Measurements from ENCODE around the gene PXK. TPM values are rescaled to one million over a fixed set of nuclear protein-coding genes. Genes with fewer than 3 reads are reported as not detected.

Gene PXK
- polyA plus RNA-seq, 1 donor, result 17.2 TPM

- H3K27me3 ChIP-seq (ENCODE audit: control insufficient read depth, insufficient read depth, low read length), result no peaks in the 10 kb centered on the region
- no peaks in the 10 kb centered on the region for H3K9me3 ChIP-seq (ENCODE audit: control insufficient read depth, low read depth, low read length)
- no peak overlapping the region for H3K27ac ChIP-seq (ENCODE audit: low read length)
- 80% methylated on average over 2 of the region's 4 CpGs for whole genome bisulfite sequencing (ENCODE audit: insufficient coverage, low lambda C conversion rate)
- H3K36me3 ChIP-seq (ENCODE audit: control insufficient read depth, insufficient read depth, low read length), result no peaks in the 10 kb centered on the region
- H3K4me3 ChIP-seq (ENCODE audit: low read length), result no peak overlapping the region
- no peak for DNase-seq
- H3K4me1 ChIP-seq (ENCODE audit: control insufficient read depth, insufficient read depth, low read length), result peaks cover 3% of the 10 kb centered on the region
Observed at GRCh38 chr3:58358808-58359207, 26.1 kb downstream of the PXK start.

- Histone ChIP-seq H3K27ac (ENCODE audit: low read length) (no peak overlapping the region), H3K4me3 (ENCODE audit: low read length) (no peak overlapping the region), H3K36me3 (ENCODE audit: control insufficient read depth, insufficient read depth, low read length) (no peaks in the 10 kb centered on the region), H3K27me3 (ENCODE audit: control insufficient read depth, insufficient read depth, low read length) (no peaks in the 10 kb centered on the region), H3K9me3 (ENCODE audit: control insufficient read depth, low read depth, low read length) (no peaks in the 10 kb centered on the region), H3K4me1 (ENCODE audit: control insufficient read depth, insufficient read depth, low read length) (peaks cover 3% of the 10 kb centered on the region)
- DNase-seq, result no peak
- 33% methylated on average over 1 of the region's 4 CpGs for WGBS (ENCODE audit: insufficient coverage, low lambda C conversion rate)
Observed at GRCh38 chr3:58359621-58360020, 26.9 kb downstream of the PXK start.

DNA sequence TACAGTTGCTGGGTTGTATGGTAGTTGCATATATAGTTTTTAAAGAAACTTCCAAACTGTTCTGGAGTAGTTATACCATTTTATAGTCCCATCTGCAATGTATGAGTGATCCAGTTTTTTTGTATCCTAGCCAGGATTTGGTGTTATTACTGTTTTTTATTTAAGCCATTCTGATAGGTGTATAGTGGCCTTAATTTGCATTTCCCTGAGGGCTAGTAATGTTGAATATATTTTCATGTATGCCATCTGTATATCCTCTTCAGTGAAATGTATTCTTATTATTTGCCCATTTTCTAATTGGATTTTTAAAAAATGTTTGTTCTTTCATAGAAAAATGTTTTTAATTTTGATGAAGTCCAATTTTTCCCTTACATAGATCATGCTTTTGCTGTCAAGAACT lies 29.2 kb downstream of the PXK start:
- DNase-seq, result no peak

DNA sequence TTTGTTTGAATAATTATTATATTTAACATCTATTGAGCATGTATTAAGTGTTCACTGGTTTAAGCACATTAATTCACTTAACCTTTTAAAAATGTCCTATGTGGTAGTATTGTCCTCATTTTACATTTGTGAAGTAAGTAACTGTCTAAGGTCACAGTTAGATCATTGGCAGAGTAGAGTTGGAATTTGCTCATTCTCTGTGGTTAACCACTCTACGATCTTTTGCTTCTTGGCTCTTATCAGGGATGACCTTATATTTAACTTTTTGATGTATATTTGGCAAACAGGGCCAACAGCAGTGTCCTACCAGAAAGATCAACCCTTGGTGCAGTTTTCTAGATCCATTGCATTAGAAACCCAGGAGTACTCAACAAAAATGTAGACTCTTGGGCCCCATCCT lies 34.0 kb downstream of the PXK start:
- Histone ChIP-seq H3K27me3 (ENCODE audit: control insufficient read depth, insufficient read depth, low read length) (no peaks in the 10 kb centered on the region), H3K4me1 (ENCODE audit: control insufficient read depth, insufficient read depth, low read length) (no peaks in the 10 kb centered on the region), H3K27ac (ENCODE audit: low read length) (no peak overlapping the region), H3K4me3 (ENCODE audit: low read length) (no peak overlapping the region), H3K36me3 (ENCODE audit: control insufficient read depth, insufficient read depth, low read length) (peaks cover 2% of the 10 kb centered on the region), H3K9me3 (ENCODE audit: control insufficient read depth, low read depth, low read length) (no peaks in the 10 kb centered on the region)
- no peak for DNase-seq
- WGBS (ENCODE audit: insufficient coverage, low lambda C conversion rate), result no CpG with 5 or more reads among the region's 1 CpG

More for the DNA sequence above, 29.2 kb downstream of the PXK start:
- Histone ChIP-seq H3K9me3 (ENCODE audit: control insufficient read depth, low read depth, low read length) (no peaks in the 10 kb centered on the region), H3K4me1 (ENCODE audit: control insufficient read depth, insufficient read depth, low read length) (no peaks in the 10 kb centered on the region), H3K27ac (ENCODE audit: low read length) (no peak overlapping the region), H3K36me3 (ENCODE audit: control insufficient read depth, insufficient read depth, low read length) (no peaks in the 10 kb centered on the region), H3K27me3 (ENCODE audit: control insufficient read depth, insufficient read depth, low read length) (no peaks in the 10 kb centered on the region), H3K4me3 (ENCODE audit: low read length) (no peak overlapping the region)

DNA sequence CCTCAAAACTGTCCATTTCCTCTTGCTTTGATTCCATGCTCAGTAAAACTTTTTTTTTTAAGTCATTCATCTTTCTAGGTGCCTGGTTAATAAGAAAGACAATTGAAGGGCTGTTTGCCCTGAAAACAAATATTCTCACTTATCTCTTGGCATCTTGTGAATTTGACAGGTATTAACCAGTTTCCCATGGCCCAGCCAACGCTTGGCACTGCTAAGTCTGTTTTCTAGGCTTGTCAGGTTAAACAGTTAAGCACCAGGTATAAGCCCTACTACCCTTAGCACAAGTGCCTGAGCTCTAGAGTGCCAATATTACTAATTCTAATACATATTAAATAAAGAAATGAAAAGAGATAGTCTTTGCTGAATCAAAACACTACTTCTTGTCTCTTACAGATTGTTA lies 36.3 kb downstream of the PXK start:
- WGBS (ENCODE audit: insufficient coverage, low lambda C conversion rate), result 80% methylated on average over 1 of the region's 1 CpG
- Histone ChIP-seq H3K27ac (ENCODE audit: low read length) (no peak overlapping the region), H3K9me3 (ENCODE audit: control insufficient read depth, low read depth, low read length) (no peaks in the 10 kb centered on the region), H3K27me3 (ENCODE audit: control insufficient read depth, insufficient read depth, low read length) (no peaks in the 10 kb centered on the region), H3K4me1 (ENCODE audit: control insufficient read depth, insufficient read depth, low read length) (no peaks in the 10 kb centered on the region), H3K36me3 (ENCODE audit: control insufficient read depth, insufficient read depth, low read length) (peaks cover 2% of the 10 kb centered on the region), H3K4me3 (ENCODE audit: low read length) (no peak overlapping the region)
- DNase-seq, result no peak

- no peak for DNase-seq
- Histone ChIP-seq H3K4me1 (ENCODE audit: control insufficient read depth, insufficient read depth, low read length) (no peaks in the 10 kb centered on the region), H3K27me3 (ENCODE audit: control insufficient read depth, insufficient read depth, low read length) (no peaks in the 10 kb centered on the region), H3K36me3 (ENCODE audit: control insufficient read depth, insufficient read depth, low read length) (peaks cover 2% of the 10 kb centered on the region), H3K9me3 (ENCODE audit: control insufficient read depth, low read depth, low read length) (no peaks in the 10 kb centered on the region), H3K27ac (ENCODE audit: low read length) (no peak overlapping the region), H3K4me3 (ENCODE audit: low read length) (no peak overlapping the region)
- WGBS (ENCODE audit: insufficient coverage, low lambda C conversion rate), result 70% methylated on average over 2 of the region's 3 CpGs
Observed at GRCh38 chr3:58369876-58370275, 37.2 kb downstream of the PXK start.

DNA sequence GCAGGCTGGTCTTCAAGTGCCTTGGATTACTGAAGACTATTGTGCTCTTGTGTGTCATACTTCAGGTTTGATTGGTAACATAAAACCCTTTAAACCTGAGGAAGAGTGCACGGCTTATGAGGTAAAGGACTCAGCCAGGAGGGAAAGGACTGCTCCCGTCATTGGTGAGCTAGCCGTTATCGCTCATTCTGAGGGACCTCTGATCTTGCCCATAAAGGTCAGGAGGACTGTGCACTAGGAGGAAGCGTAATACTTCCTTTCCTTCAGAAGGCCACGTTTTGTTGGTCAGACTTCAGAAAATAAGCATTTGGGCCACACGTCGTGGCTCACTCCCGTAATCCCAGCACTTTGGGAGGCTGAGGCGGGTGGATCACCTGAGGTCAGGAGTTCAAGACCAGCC lies 37.7 kb downstream of the PXK start:
- Histone ChIP-seq H3K27ac (ENCODE audit: low read length) (no peak overlapping the region), H3K4me3 (ENCODE audit: low read length) (no peak overlapping the region), H3K36me3 (ENCODE audit: control insufficient read depth, insufficient read depth, low read length) (peaks cover 2% of the 10 kb centered on the region), H3K27me3 (ENCODE audit: control insufficient read depth, insufficient read depth, low read length) (no peaks in the 10 kb centered on the region), H3K4me1 (ENCODE audit: control insufficient read depth, insufficient read depth, low read length) (no peaks in the 10 kb centered on the region), H3K9me3 (ENCODE audit: control insufficient read depth, low read depth, low read length) (no peaks in the 10 kb centered on the region)
- no CpG with 5 or more reads among the region's 10 CpGs for WGBS (ENCODE audit: insufficient coverage, low lambda C conversion rate)
- DNase-seq, result no peak

DNA sequence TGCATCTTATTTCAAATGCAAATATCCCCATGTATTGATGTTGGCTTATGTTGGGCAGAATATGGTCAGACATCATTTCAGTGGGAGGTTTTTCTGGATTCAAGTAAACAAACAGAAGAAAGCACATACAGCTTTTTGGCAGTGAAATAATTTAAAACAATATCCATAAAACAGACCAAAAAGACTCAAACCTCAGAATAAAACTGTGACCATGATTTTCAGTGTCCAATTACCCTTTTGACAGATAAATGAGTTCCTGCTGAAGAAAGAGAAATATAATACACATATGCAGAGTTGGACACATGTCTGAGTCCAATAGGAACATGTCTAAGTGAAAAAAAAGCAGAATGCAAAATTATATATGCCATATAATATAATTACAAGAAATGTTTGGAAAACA lies 39.1 kb downstream of the PXK start:
- no peak overlapping the region for H3K4me3 ChIP-seq (ENCODE audit: low read length)
- DNase-seq, result no peak
- H3K36me3 ChIP-seq (ENCODE audit: control insufficient read depth, insufficient read depth, low read length), result peaks cover 2% of the 10 kb centered on the region
- no peaks in the 10 kb centered on the region for H3K9me3 ChIP-seq (ENCODE audit: control insufficient read depth, low read depth, low read length)
- no peaks in the 10 kb centered on the region for H3K27me3 ChIP-seq (ENCODE audit: control insufficient read depth, insufficient read depth, low read length)
- H3K4me1 ChIP-seq (ENCODE audit: control insufficient read depth, insufficient read depth, low read length), result no peaks in the 10 kb centered on the region
- H3K27ac ChIP-seq (ENCODE audit: low read length), result no peak overlapping the region

DNA sequence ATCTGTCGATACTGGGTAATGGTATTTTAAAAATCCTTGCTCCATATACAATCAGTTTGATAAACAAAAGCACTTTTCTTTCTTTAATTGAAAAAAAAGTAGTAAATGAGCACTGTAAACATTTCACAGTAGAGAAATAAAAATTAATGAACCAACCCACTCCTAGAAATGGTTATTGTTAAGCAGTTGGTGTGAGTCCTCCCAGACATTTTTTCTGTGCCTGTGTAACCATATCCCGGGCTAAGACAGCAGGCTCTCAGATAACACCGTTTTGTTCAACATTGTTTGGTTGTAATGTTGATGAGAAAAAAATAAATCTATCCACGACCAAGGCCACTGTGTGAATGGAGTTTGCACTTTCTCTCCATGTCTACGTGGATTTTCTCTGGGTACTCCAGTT lies 42.6 kb downstream of the PXK start:
- H3K27ac ChIP-seq (ENCODE audit: low read length), result no peak overlapping the region
- no peak for DNase-seq
- no peaks in the 10 kb centered on the region for H3K9me3 ChIP-seq (ENCODE audit: control insufficient read depth, low read depth, low read length)
- H3K27me3 ChIP-seq (ENCODE audit: control insufficient read depth, insufficient read depth, low read length), result no peaks in the 10 kb centered on the region
- no peaks in the 10 kb centered on the region for H3K4me1 ChIP-seq (ENCODE audit: control insufficient read depth, insufficient read depth, low read length)
- H3K36me3 ChIP-seq (ENCODE audit: control insufficient read depth, insufficient read depth, low read length), result no peaks in the 10 kb centered on the region
- WGBS (ENCODE audit: insufficient coverage, low lambda C conversion rate), result no CpG with 5 or more reads among the region's 5 CpGs
- H3K4me3 ChIP-seq (ENCODE audit: low read length), result no peak overlapping the region

DNA sequence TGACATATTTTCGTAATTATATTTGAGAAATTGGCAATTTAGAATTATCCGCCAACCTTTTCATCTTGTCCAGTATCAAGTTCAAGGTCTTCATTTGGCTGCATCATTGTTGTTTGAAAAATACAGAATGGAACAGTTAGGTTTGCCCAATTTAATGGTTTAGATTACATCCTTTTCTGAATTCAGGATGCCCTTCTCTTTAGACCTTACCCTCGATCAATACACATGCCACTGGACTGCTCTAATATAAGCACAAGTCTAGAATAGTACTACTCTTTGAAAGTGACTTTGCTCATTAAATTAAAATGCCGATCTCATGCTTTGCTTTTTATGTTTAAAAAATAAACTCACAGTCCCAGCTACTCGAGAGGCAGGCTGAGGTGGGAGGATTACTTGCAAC lies 44.5 kb downstream of the PXK start:
- H3K4me1 ChIP-seq (ENCODE audit: control insufficient read depth, insufficient read depth, low read length), result no peaks in the 10 kb centered on the region
- WGBS (ENCODE audit: insufficient coverage, low lambda C conversion rate), result 100% methylated on average over 2 of the region's 5 CpGs

GRCh38 chr3:58377750-58378149 lies 45.1 kb downstream of the PXK start:
- DNase-seq, result no peak
- Histone ChIP-seq H3K9me3 (ENCODE audit: control insufficient read depth, low read depth, low read length) (no peaks in the 10 kb centered on the region), H3K27ac (ENCODE audit: low read length) (no peak overlapping the region), H3K4me3 (ENCODE audit: low read length) (no peak overlapping the region), H3K27me3 (ENCODE audit: control insufficient read depth, insufficient read depth, low read length) (no peaks in the 10 kb centered on the region), H3K36me3 (ENCODE audit: control insufficient read depth, insufficient read depth, low read length) (no peaks in the 10 kb centered on the region), H3K4me1 (ENCODE audit: control insufficient read depth, insufficient read depth, low read length) (no peaks in the 10 kb centered on the region)
- no CpG with 5 or more reads among the region's 4 CpGs for WGBS (ENCODE audit: insufficient coverage, low lambda C conversion rate)

More for the DNA sequence above, 44.5 kb downstream of the PXK start:
- no peaks in the 10 kb centered on the region for H3K27me3 ChIP-seq (ENCODE audit: control insufficient read depth, insufficient read depth, low read length)
- DNase-seq, result no peak
- H3K36me3 ChIP-seq (ENCODE audit: control insufficient read depth, insufficient read depth, low read length), result no peaks in the 10 kb centered on the region
- H3K27ac ChIP-seq (ENCODE audit: low read length), result no peak overlapping the region
- H3K4me3 ChIP-seq (ENCODE audit: low read length), result no peak overlapping the region
- H3K9me3 ChIP-seq (ENCODE audit: control insufficient read depth, low read depth, low read length), result no peaks in the 10 kb centered on the region
